Measurements from ENCODE around the gene ANO2. TPM values are rescaled to one million over a fixed set of nuclear protein-coding genes. Genes with fewer than 3 reads are reported as not detected.

The ANO2 gene
- total RNA-seq, 1 donor from 2014 or later: 1.5 TPM

GRCh38 chr12:5881666-5882065, 63.4 kb downstream of the ANO2 start:
- no peak for TF ChIP-seq CTCF (IDR thresholded peaks at IDR 0.05; ENCODE audit: insufficient read depth, low read length, poor library complexity, severe bottlenecking)
- H3K36me3 ChIP-seq (ENCODE audit: control insufficient read depth, insufficient read depth, low read length): no peaks in the 10 kb centered on the region
- DNase-seq (ENCODE audit: low read depth): no peak

GRCh38 chr12:5881101-5881606, 63.9 kb downstream of the ANO2 start:
- no peak for TF ChIP-seq CTCF (IDR thresholded peaks at IDR 0.05; ENCODE audit: insufficient read depth, low read length, poor library complexity, severe bottlenecking)
- H3K36me3 ChIP-seq (ENCODE audit: control insufficient read depth, insufficient read depth, low read length): no peaks in the 10 kb centered on the region
- H3K27me3 ChIP-seq (ENCODE audit: control insufficient read depth, insufficient read depth, low read length): peaks cover 4% of the 10 kb centered on the region
- H3K4me3 ChIP-seq (ENCODE audit: low read depth, low read length): no peak overlapping the region
- no peak for DNase-seq (ENCODE audit: low read depth)

More at GRCh38 chr12:5881666-5882065, 63.4 kb downstream of the ANO2 start:
- no peak overlapping the region for H3K4me3 ChIP-seq (ENCODE audit: low read depth, low read length)
- H3K27me3 ChIP-seq (ENCODE audit: control insufficient read depth, insufficient read depth, low read length): peaks cover 4% of the 10 kb centered on the region

- no peak for DNase-seq (ENCODE audit: low read depth)
- Histone ChIP-seq H3K36me3 (ENCODE audit: control insufficient read depth, insufficient read depth, low read length) (no peaks in the 10 kb centered on the region), H3K27me3 (ENCODE audit: control insufficient read depth, insufficient read depth, low read length) (no peaks in the 10 kb centered on the region), H3K4me3 (ENCODE audit: low read depth, low read length) (no peak overlapping the region)
- TF ChIP-seq CTCF (IDR thresholded peaks at IDR 0.05; ENCODE audit: insufficient read depth, low read length, poor library complexity, severe bottlenecking): no peak
Observed at GRCh38 chr12:5875851-5876250, 69.2 kb downstream of the ANO2 start.

- Histone ChIP-seq H3K4me3 (ENCODE audit: low read depth, low read length) (no peak overlapping the region), H3K27me3 (ENCODE audit: control insufficient read depth, insufficient read depth, low read length) (no peaks in the 10 kb centered on the region), H3K36me3 (ENCODE audit: control insufficient read depth, insufficient read depth, low read length) (no peaks in the 10 kb centered on the region)
- no peak for TF ChIP-seq CTCF (IDR thresholded peaks at IDR 0.05; ENCODE audit: insufficient read depth, low read length, poor library complexity, severe bottlenecking)
- DNase-seq (ENCODE audit: low read depth): no peak
Observed at GRCh38 chr12:5874514-5874913, 70.5 kb downstream of the ANO2 start.

GRCh38 chr12:5873281-5873919, 71.7 kb downstream of the ANO2 start:
- no peaks in the 10 kb centered on the region for H3K27me3 ChIP-seq (ENCODE audit: control insufficient read depth, insufficient read depth, low read length)
- no peak overlapping the region for H3K4me3 ChIP-seq (ENCODE audit: low read depth, low read length)
- DNase-seq (ENCODE audit: low read depth): no peak
- TF ChIP-seq CTCF (IDR thresholded peaks at IDR 0.05; ENCODE audit: insufficient read depth, low read length, poor library complexity, severe bottlenecking): no peak
- H3K36me3 ChIP-seq (ENCODE audit: control insufficient read depth, insufficient read depth, low read length): no peaks in the 10 kb centered on the region

GRCh38 chr12:5872745-5873144, 72.3 kb downstream of the ANO2 start:
- peak; percentile 51 for TF ChIP-seq CTCF (IDR thresholded peaks at IDR 0.05; ENCODE audit: insufficient read depth, low read length, poor library complexity, severe bottlenecking)
- no peak for DNase-seq (ENCODE audit: low read depth)
- H3K36me3 ChIP-seq (ENCODE audit: control insufficient read depth, insufficient read depth, low read length): no peaks in the 10 kb centered on the region
- H3K4me3 ChIP-seq (ENCODE audit: low read depth, low read length): no peak overlapping the region
- H3K27me3 ChIP-seq (ENCODE audit: control insufficient read depth, insufficient read depth, low read length): no peaks in the 10 kb centered on the region
